Left lobe of liver (tissue), 2 donors: ENCODE measurements around the gene NAA16. TPM values are rescaled to one million over a fixed set of nuclear protein-coding genes. Genes with fewer than 3 reads are reported as not detected.

Experiments
- ATAC-seq: fragments of 200-7000 bp; cut with Tn5 transposase; one replicate; pipeline ENCODE4 v1.9.1; 2020; ENCODE audit warnings: mild to moderate bottlenecking, moderate library complexity
- DNase-seq: peaks from one replicate; pipeline ENCODE4 v3.0.0-alpha.2; 2020; ENCODE audit warnings: low spot score
- total RNA-seq: library from RNA; stranded (reverse); gene quantifications from one replicate; pipeline ENCODE4 v1.2.1, GENCODE V29; 2021
- donor health status: DM: no; HTN: no; CAD: no; lungs with moderate emphysema.
- donor health status: DM: no; HTN: yes; CAD: no.

Gene NAA16
- total RNA-seq, 1 donor from 2014 or later: 6.1 TPM

DNA sequence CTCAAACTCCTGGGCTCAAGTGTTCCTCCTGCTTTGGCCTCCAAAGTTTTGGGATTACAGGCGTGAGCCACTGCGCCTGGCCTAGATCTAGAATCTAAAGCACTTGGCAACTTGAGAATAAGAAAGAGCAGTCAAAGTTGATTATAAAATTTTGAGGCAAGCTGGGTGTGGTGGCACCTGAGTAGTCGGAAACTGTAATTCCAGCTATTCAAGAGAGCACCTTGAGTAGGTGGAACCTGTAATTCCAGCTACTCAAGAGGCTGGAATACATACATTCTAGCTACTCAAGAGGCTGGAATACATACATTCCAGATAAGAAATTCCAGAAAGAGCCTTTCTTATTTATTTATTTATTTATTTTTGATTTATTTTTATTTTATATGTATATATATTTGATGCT, 8.3 kb upstream of the NAA16 start:
- no peak for DNase-seq
- no peak for ATAC-seq

DNA sequence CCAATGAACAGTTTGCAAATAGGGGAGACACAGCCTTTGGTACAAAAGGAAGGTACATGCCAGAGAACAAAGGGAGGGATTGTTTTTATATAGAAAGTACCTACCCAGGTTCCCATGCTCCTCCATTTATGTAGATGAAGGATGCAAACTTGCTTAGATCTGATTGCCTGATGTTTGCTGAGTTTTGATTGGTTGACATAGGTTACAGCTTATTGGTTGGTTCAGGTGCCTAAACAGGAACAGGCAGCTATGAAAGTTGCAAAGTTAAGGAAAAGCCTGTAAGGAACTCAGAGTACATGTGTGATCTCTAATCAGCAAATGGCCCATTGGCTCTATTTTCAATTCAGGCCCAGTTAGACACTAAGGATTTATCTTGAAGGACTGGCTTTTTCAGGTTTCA, 6.5 kb upstream of the NAA16 start:
- DNase-seq (no peak), ATAC-seq (no peak)

DNA sequence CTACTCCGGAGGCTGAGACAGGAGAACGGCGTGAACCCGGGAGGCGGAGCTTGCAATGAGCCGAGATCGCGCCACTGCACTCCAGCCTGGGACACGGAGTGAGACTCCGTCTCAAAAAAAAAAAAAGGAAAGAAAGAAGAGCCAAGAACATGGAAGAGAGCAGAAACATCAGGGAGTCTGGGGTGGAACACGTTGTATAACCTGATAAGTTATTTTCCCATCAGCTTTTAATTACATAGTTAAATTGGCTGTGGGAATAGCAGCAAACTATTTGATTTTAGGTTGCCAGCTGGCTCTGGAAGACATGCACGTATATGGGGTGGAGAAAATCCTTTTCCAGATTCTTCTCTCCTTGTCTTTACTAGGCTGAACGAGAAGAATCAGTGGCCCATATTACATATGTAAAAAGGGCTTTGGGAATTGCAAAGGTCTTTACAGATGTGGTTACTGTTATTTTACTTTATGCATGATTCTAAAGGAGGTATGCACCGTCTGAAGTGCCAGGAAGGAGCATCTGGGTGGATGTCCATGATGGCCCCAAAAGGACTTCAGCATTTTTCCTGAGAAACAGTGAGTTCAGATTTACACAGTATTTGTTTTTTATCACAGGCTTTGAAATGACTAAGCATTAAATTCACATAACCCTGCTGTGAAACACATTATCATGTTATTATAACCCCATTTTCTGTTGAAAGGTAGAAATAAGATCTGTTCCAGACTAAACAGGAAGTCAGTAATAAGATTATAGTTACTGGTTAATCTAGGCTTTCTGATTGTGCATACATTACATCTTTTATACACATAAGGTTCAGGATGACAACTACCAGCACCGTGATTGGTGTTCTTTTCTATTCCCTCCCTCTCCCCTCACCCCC, 4.6 kb upstream of the NAA16 start:
- DNase-seq: no peak
- ATAC-seq: no peak

DNA sequence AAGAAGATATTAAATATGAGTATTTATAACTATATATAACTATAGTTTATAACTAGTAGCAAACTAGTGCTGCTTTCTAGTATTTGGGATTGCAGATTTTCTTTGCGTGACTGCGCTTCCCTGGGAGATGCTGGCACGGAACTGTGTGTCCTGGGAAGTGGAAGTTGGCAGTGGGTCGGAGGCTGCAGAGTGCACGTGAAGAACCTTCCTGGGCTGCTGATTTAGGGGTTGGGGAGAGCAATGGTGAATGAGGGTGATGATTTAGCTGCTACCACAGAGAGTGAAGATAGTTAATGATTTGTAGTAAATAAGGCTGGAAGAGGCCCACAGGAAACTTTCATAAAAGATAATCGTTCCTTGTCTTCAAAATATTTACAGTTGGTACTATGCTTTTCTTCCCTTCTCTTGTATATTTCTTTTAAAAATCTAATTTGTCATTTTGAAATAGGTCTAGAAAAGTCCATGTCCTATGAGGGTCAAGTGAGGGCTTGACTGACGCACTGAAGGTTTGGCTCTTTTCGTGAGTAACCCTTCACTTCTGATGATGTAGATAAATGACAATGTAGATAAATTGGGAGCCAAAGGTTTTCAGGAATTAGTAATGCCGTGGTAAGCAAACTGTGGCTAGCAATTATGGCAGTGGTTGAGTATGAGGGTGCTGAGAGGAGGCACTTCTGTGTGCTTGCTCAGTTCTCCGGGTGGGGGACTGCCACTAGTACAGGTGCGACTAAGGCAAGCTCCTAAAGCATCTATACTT, 3.0 kb upstream of the NAA16 start:
- ATAC-seq (no peak), DNase-seq (no peak)

DNA sequence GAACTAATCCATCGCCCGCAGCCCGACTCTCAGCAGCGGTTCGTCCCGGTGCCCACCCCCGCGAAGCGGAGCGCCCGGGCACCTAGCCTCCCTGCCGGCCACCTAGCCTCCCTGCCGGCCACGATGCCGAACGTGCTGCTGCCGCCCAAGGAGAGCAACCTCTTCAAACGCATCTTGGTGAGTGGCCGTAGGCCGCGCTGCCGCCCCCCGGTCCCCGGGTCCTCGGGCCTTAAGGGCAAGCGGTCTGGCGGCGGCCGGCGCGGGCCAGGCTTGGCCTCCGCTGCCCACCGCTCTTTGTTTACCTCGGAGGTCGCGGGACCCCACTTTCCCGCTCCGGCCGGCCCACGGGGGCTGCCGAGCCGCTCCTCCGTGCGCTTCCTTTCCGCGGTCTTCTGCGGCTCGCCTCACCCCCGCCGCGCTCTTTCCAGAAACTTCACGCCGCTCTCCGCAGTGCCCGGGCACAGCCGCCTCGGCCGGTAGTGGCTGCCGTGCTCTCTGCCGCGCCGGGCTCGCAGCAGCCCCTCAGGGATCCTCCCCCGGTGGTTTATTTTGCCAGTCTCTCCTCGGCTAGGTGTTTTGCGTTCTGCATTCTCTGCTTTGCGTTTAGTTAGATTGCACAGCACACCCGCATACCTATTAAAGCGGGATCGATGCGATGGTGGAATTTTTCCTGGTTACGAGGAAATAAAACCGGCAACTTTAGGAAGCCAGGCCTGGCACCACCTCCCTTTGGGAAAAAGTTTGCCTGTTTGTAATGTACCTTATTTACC, 524 bp downstream of the NAA16 start:
- peak; percentile 79 for ATAC-seq

DNA sequence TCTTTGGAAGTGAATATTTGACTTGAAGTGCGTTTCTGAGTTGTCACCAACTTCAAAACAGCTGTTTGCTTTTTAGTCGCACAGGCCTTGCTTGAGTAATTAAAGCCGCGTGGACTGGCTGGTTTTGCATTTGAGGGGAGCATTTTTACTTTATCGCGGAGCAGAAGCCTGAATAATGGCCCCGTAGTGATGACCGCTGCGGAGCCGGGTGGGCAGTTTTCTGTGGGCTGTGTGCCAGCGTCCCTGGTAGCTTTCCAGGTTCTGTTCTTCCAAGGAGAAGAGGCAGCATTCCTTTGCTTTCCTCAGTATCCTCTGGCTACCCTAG, 1.1 kb downstream of the NAA16 start:
- peak; percentile 36 for ATAC-seq

More for the DNA sequence above, 524 bp downstream of the NAA16 start:
- peak; percentile 63 for DNase-seq

DNA sequence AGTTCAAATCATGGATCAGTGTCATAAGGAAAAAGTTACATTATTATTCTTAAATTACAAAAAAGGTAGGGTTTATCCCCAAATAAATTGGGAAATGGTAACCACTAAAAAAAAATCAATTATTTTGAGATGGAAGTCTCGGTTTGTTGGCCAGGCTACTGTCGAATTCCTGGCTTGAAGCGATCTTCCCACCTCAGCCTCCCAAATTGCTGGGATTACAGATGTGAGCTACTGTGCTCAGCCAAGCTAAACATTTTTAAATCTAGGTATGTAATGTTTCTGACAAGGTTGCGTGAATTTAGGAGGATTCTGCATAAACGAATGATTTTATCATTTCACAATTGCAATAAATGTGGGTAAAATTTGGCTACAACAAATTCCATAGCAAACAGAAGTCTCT, 2.0 kb downstream of the NAA16 start:
- DNase-seq: no peak
- no peak for ATAC-seq

More for the DNA sequence above, 1.1 kb downstream of the NAA16 start:
- DNase-seq: peak; percentile 61

DNA sequence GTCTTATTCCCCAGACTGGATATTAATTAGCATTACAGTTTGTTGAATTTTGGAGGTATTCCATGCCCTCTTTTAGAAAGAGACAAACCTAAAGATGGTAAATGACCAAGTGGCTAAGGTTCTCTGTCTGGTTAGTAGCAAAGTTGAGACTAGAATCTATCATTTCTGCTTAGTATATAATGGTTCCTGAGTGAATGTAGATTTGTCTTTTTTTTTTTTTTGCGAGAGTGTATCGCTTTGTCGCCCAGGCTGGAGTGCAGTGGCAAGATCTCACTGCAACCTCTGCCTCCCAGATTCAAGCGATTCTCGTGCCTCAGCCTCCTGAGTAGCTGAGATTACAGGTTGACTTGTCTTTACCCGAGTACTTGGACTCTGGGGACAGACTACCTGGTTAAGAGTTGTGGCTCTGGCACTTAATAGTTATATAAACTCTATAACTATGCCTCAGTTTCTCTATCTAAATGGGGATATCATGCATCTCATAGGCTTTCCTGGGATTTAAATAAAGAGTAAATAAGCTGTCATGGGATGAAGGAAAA, 2.7 kb downstream of the NAA16 start:
- DNase-seq (no peak), ATAC-seq (no peak)

DNA sequence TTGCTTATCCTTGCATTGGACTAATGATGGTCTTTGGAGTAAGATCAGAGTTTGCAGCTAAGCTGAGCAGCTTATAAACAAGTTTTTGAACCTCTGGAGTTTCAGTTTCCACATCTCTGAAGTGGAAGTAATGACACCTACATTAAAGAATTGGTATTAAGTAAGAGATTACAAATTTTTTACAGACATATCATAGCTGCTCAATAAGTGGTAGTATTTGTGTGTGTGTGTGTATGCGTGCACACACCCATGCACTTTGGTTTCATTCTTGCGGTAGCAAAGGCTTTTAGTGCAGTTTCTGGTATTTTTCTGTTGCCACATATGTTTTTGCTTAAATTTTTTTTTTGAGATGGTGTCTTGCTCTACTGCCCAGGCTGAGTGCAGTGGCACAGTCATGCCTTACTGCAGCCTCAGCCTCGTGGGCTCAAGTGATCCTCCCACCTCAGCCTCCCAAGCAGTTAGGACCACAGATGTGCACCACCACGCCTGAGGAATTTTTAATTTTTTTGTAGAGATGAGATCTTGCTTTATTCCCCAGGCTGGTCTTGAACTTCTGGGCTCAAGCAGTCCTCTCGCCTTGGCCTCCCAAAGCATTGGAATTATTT, 4.5 kb downstream of the NAA16 start:
- ATAC-seq (no peak), DNase-seq (no peak)

DNA sequence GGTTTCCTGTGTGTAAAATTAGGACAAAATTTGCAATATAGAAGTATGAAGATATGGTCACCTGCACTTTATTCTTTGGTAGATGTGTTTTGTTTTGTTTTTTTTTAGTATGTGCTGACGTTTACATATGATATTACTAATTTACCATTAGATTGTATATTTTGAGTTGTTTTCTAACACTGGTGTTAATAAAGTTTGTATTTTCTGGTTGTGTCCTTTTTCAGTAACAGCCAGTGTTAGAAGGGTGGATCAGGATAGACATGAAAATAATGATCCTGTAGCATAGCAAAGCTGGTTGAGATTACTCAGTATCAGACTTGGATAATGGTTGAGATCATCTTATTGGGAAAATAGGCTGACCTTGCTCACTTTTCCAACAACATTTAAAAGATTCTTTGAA, 6.2 kb downstream of the NAA16 start:
- no peak for DNase-seq
- no peak for ATAC-seq

DNA sequence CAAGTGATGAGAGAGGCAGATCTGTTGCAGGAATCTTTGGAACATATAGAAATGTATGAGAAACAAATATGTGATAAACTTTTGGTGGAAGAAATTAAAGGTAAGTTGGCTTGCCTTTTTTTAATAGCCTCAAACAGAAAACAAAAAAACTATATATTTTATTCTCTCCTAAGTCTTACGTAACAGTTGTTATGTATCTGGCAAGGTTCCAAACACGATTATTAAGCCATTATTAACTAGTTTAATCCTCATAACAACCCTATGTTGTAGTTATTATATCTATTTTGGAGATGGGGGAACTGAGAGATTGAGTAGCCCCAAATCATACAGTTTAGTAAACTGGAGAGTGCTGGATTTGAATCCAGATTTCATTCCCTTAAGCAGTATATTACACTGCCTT, 14.7 kb downstream of the NAA16 start:
- ATAC-seq (no peak), DNase-seq (no peak)

DNA sequence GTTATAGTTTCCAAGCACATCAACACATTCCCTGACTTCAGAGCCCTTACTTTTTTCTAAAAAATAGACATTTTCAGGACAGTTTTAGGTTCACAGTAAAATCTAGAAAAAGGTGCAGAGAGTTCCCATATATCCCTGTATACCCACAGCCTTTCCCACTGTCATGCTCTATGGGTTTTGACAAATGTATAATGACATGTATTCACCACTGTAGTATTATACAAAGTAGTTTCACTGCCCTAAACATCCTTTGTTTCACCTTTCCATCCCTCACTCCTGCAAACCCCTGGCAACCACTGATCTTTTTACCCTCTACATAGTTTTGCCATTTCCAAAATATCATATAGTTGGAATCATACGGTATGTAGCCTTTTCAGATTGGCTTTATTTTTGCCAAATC, 15.6 kb downstream of the NAA16 start:
- ATAC-seq (no peak), DNase-seq (no peak)

DNA sequence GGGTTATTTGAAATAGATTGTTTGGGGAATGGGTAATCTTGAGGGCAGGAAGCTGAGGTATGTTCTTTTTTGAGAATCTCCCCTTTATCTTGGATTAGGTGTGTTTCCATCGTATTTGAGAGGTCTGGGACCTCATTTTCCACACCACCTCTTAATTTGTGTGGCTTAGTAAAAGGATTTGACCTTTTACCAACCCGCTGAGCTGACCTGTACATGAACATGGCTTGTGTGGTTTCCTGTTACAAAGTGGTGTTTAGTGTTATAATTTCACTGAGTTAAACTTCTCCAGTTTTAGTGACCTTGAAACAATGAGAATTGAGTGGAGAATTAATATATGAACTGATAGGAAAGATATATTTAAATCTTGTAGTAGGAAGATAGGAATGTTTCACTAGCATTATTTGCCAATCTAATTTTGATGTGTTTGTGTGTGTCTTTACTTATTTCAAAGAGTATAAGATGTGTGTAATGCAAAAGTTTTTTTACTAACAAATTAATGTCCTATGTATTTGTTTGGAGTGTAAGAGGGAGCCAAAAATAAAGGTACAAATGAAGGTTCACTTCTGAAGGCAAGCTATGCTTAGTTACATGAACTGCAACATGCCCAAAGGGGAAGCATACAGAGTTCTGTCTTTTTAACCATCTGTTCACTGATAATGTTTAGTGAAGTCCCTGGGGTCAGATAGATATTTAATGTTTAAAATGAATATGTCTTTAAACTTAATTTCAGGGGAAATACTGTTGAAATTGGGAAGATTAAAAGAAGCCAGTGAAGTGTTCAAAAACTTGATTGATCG, 17.1 kb downstream of the NAA16 start:
- ATAC-seq (no peak), DNase-seq (no peak)

DNA sequence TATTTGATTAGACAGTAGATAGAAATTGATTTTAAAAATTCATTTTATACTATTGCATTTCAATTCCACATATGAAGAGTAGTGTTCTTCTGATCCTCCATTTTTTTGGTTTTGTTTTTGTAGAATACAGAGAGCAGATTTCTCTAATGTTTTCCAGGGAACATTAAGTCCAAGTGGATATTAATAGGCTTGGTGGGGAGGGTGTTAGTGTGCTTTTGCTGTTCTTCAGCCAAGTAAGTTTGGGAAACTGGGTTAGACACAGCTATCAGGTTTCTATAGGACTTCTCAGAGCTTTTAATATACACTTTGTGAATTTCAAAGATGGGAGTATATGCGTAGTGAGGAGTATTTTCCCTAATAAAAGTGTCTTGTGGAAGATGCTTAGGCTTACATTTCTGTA, 21.8 kb downstream of the NAA16 start:
- DNase-seq (no peak), ATAC-seq (no peak)

DNA sequence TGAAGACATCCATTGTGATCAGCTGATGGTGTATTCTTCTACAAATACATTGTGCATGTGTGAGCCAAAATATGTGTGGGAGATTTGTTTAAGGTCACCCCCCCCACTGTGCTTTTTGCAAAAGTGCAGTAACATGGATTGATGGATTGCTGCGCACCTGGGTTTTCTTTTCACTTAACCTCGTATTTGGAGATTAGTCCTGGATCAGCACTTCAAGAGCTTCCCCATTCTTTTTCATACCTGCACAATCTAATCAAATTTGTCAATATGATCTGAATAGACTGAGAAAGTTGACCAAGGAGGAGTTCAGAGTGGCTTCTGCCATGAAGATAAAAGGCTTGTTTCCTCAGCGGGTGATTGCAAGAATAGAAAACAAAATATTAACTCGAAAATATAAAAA, 23.7 kb downstream of the NAA16 start:
- DNase-seq (no peak), ATAC-seq (no peak)

DNA sequence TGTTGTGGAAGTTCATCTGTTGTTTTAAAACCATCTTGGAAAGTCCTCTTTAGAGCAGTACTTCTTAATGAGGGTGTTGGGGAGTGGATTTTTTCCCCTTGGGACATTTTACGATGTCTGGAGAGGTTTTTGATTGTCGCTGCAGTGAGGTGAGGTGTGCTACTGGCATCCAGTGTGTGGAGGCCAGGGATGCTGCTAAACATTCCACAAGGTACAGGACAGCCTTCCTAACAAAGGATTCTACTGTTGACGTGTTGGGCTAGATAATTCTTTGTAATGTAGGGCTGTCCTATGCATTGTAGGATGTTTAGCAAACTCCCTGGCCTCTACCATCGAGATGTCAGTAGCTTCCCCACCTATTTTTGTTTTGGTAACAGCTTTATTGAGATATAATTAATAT, 33.3 kb downstream of the NAA16 start:
- ATAC-seq (no peak), DNase-seq (no peak)

DNA sequence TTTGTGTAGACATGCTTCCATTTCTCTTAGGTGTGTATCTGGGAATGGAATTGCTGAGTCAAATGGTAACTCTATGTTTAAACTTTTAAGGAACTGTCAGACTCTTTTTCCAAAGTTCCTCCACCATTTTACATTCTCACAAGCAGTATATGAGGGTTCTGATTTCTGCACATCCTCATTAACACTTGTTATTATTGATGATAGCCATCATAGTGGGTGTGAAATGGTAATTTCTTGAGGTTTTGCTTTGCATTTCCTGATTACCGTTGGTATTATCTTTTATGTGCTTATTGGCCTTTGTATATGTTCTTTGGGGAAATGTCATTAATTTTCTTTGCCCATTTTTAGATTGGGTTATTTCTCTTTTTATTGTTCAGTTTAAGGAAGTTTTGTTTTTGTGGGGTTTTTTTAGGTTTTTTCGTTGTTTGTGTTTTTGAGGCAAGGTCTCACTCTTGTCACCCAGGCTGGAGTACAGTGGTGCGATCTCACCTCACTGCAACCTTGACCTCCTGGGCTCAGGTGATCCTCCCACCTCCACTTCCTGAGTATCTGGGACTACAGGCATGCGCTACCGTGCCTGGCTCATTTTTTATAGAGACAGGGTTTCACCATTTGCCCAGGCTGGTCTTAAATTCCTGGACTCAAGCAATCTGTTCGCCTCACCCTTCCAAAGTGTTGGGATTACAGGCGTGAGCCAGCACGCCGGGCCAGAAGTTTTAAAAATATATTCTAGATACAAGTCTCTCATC, 34.3 kb downstream of the NAA16 start:
- no peak for DNase-seq
- no peak for ATAC-seq

DNA sequence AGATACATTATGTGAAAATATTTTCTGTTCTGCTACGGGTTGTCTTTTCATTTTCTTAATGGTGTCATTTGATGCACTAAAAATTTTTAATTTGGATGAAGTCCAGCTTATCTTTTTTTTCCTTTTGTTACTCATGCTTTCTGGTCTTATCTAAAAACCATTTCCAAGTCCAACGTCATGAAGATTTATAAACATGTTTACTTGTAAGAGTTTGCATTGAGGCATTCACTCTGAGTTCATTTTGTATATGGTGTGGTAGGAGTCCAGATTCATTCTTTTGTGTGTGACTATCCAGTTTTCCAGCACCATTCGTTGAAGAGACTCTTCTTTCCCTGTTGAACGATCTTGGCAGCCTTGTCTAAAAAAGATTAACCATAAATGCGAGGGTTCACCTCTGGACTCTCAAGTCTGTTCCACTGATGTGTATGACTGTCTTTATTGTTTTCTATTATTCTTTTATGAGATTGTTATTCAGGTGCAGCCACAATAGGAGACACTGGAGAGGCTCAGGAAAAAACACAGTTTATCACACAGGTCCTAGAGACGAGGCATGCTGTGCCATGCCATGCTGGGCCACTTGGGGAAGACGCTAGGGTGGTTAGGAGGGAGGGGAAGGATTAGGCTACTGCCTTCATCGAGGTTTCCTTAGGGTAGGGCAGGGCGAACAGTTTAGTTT, 35.0 kb downstream of the NAA16 start:
- DNase-seq (no peak), ATAC-seq (no peak)
